Ovary (tissue), 3 donors: ENCODE results near the gene SLC44A1.

Experiments used
- CTCF ChIP-seq, 3 donors: fragments of 450-650 bp in 2 of 3; fragments of 200-600 bp in 1 of 3; IDR thresholded peaks; one replicate each; pipeline versions ENCODE4 v1.5.1 to v1.8.0; 2016 to 2022; ENCODE audit warnings: antibody characterized with exemption in 3 of 3, mild to moderate bottlenecking in 1 of 3
- POLR2A ChIP-seq: fragments of 450-650 bp; IDR thresholded peaks from one replicate; pipeline ENCODE4 v1.6.1; 2017; ENCODE audit warnings: antibody characterized with exemption, mild to moderate bottlenecking, moderate library complexity
- donor health status: DM: no; HTN: no; CAD: no.

GRCh38 chr9:105426657-105427056 lies 182.2 kb downstream of the SLC44A1 start:
- TF ChIP-seq CTCF (IDR thresholded peaks at IDR 0.05) = no peak
- no peak for TF ChIP-seq POLR2A
